MM.1S (cell line): ENCODE data around the gene PCDHA4.

Experiments used
- EZH2phosphoT487 ChIP-seq: fragments of 300-600 bp; sonication (generic); IDR thresholded peaks from 2 replicates; pipeline ENCODE4 v1.6.1; 2018; ENCODE audit warnings: antibody characterized with exemption, low read length
- TF ChIP-seq, protein P1 (sequence below): fragments of 300-600 bp; sonication (generic); IDR thresholded peaks from 2 replicates; pipeline ENCODE4 v1.5.1; 2016; ENCODE audit warnings: antibody characterized with exemption, low read length, mixed read lengths

DNA sequence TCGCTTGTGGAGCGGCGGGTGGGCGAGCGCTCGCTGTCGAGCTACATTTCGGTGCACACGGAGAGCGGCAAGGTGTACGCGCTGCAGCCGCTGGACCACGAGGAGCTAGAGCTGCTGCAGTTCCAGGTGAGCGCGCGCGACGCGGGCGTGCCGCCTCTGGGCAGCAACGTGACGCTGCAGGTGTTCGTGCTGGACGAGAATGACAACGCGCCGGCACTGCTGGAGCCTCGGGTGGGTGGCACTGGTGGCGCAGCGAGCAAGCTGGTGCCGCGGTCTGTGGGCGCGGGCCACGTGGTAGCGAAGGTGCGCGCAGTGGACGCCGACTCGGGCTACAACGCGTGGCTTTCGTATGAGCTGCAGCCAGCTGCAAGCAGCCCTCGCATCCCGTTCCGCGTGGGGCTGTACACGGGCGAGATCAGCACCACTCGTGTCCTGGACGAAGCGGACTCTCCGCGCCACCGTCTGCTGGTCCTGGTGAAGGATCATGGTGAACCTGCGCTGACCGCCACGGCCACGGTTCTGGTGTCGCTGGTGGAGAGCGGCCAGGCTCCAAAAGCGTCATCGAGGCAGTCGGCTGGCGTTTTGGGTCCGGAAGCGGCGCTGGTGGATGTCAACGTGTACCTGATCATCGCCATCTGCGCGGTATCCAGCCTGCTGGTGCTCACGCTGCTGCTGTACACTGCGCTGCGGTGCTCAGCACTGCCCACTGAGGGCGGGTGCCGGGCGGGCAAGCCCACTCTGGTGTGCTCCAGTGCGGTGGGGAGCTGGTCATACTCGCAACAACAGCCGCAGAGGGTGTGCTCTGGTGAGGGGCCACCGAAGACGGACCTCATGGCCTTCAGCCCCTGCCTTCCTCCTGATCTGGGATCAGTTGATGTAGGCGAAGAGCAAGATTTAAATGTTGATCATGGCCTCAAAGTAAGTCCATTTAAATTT is 36.2 kb downstream of the PCDHA4 start:
- TF ChIP-seq, protein P1, sequence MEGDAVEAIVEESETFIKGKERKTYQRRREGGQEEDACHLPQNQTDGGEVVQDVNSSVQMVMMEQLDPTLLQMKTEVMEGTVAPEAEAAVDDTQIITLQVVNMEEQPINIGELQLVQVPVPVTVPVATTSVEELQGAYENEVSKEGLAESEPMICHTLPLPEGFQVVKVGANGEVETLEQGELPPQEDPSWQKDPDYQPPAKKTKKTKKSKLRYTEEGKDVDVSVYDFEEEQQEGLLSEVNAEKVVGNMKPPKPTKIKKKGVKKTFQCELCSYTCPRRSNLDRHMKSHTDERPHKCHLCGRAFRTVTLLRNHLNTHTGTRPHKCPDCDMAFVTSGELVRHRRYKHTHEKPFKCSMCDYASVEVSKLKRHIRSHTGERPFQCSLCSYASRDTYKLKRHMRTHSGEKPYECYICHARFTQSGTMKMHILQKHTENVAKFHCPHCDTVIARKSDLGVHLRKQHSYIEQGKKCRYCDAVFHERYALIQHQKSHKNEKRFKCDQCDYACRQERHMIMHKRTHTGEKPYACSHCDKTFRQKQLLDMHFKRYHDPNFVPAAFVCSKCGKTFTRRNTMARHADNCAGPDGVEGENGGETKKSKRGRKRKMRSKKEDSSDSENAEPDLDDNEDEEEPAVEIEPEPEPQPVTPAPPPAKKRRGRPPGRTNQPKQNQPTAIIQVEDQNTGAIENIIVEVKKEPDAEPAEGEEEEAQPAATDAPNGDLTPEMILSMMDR: no peak
- TF ChIP-seq EZH2phosphoT487: no peak
